SK-N-SH (cell line): ENCODE data around the gene EPB41L5.

Experiments
- CTCF ChIP-seq: fragments of 200-600 bp; sonication (generic); IDR thresholded peaks from 2 replicates; pipeline ENCODE4 v1.6.1; 2017; ENCODE audit warnings: antibody characterized with exemption, mild to moderate bottlenecking, moderate library complexity
- FOXJ3 ChIP-seq: sonication (generic); formaldehyde crosslinking; IDR thresholded peaks from 2 replicates; pipeline ENCODE4 v1.5.1; 2020; ENCODE audit warnings: mild to moderate bottlenecking, missing genetic modification reagents
- FOXM1 ChIP-seq: IDR thresholded peaks from 2 replicates; pipeline ENCODE4 v1.4.0; 2012; ENCODE audit warnings: low read depth, mild to moderate bottlenecking
- GABPA ChIP-seq: IDR thresholded peaks from 2 replicates; pipeline ENCODE4 v1.4.0; 2012; ENCODE audit warnings: low read depth, mild to moderate bottlenecking
- MAX ChIP-seq: IDR thresholded peaks from 2 replicates; pipeline ENCODE4 v1.4.0; 2012; ENCODE audit warnings: low read depth
- POLR2AphosphoS5 ChIP-seq: IDR thresholded peaks from 2 replicates; pipeline ENCODE4 v1.6.1; 2012; ENCODE audit warnings: low read depth, low read length
- RAD21 ChIP-seq: IDR thresholded peaks from 2 replicates; pipeline ENCODE4 v1.6.1; 2012; ENCODE audit warnings: mild to moderate bottlenecking, low read length
- RCOR1 ChIP-seq: fragments of 150-350 bp; IDR thresholded peaks from 2 replicates; pipeline ENCODE4 v1.6.1; 2017; ENCODE audit warnings: antibody characterized with exemption, low read length
- SIN3A ChIP-seq: IDR thresholded peaks from 2 replicates; pipeline ENCODE4 v1.6.1; 2012; ENCODE audit warnings: low read depth, mild to moderate bottlenecking, low read length, moderate library complexity, borderline replicate concordance

- no peak for TF ChIP-seq CTCF
- no peak for TF ChIP-seq MAX
- no peak for TF ChIP-seq FOXJ3 (CRISPR knock-in tag)
- no peak for TF ChIP-seq GABPA
- TF ChIP-seq RAD21: no peak
- no peak for TF ChIP-seq RCOR1
- TF ChIP-seq FOXM1: no peak
- TF ChIP-seq POLR2AphosphoS5: no peak
- no peak for TF ChIP-seq SIN3A
Measured at GRCh38 chr2:120155308-120155707, 142.4 kb downstream of the EPB41L5 start.
